ENCODE data around the gene HCN4. TPM values are rescaled to one million over a fixed set of nuclear protein-coding genes. Genes with fewer than 3 reads are reported as not detected.

Gene HCN4
- total and polyA plus RNA-seq, 2 of the 8 experiments (the other 6 are each of a cell fraction or from before 2014, with no cell fraction given) = 3.7 to 8.5 TPM

DNA sequence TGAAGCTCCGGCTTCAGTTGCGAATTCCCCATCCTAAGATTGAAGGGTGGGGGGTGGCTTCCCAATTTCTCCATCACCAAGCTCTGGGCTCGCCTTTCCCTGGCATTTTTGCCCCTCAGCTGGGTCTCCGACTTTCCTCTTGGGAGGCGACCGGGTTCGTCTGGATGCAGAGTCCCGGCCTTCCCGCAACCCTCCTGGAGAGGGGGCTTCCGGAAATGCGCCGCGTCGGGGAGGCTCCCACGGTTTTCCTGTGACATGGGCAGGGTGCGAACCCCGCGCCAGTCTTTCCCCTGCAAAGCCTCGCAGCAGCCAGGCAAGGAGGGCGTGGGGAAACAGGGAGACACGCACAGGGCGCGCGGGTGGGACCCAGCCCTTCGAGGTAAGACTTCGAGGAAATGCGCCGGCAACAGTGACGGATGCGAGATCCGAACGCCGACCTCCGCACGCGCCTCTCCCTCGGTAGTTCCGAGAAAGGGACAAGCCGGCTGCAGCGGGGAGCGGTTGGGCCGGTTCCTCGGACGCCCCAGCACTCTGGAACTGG, 466 bp upstream of the HCN4 start (continued):
- TF ChIP-seq SP2 (IDR thresholded peaks at IDR 0.05; ENCODE audit: low read length) (no peak), RNF2 (IDR thresholded peaks at IDR 0.05; ENCODE audit: borderline replicate concordance, low read depth, low read length, missing control alignments, poor library complexity, severe bottlenecking) (peak; percentile 40), RBBP5 (IDR thresholded peaks at IDR 0.05; ENCODE audit: borderline replicate concordance, low read depth, low read length) (no peak), CTBP2 (IDR thresholded peaks at IDR 0.05; ENCODE audit: borderline replicate concordance, insufficient read depth, insufficient read length, low read length) (no peak), SAP30 (IDR thresholded peaks at IDR 0.05; ENCODE audit: insufficient read depth, insufficient replicate concordance, low read length) (no peak), EZH2 (IDR thresholded peaks at IDR 0.05; ENCODE audit: low read depth, low read length, severe bottlenecking) (peak; percentile 39), ASH2L (IDR thresholded peaks at IDR 0.05; ENCODE audit: low read length) (no peak), TBP (IDR thresholded peaks at IDR 0.05; ENCODE audit: low read depth, low read length) (no peak), EGR1 (IDR thresholded peaks at IDR 0.05; ENCODE audit: borderline replicate concordance, low read depth, low read length) (no peak), JUND (IDR thresholded peaks at IDR 0.05; ENCODE audit: low read length) (no peak), CHD1 (IDR thresholded peaks at IDR 0.05; ENCODE audit: low read depth, low read length) (no peak)
